Activated T-helper 9 cell treated with anti-CD3 and anti-CD28 coated beads, Interleukin-2, amount 50 U/mL, for 16 hours (primary cell): Measurements from ENCODE around the gene PRRX1.

Source experiments
- DNase-seq: peaks from one replicate; pipeline ENCODE4 v3.0.0-alpha.2; 2020; ENCODE audit warnings: low read depth

Gene PRRX1

DNA sequence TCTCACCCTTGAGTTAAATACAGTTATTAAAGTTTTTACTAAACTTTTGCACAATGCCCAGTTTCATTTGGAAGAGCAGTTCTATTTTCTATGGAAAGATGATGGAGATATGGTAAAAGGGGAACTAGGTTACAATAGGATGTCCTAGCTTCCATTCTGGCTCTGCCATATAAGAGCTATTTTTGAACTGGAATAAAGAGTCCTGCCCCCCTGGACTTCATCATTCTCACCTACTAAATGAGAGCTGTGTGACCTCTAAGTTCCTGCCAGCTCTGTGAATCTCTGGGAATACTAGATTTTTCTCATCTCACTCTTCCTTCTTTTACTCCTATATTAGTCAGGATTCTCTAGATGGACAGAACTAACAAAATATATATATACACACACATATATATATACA, 106.3 kb downstream of the PRRX1 start:
- DNase-seq, result no peak

DNA sequence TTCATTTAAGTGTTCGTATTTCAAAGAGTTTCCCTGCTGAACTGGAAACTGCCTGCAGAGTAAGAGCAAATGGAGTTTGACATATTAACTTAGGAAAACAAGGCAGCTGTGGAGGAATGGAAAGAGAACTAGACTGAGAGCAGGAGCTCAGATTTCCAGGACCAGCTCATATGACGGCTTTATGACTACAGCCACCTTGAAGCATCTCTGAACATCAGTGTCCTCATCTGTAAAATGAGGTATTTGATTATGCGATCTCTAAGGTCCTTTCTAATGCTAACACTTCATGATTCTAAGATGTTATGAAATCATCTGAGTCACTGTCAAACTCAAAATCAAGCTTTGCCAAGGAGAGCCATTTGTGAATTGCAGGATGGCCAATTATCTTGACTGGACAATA, 112.3 kb downstream of the PRRX1 start:
- DNase-seq, result no peak

DNA sequence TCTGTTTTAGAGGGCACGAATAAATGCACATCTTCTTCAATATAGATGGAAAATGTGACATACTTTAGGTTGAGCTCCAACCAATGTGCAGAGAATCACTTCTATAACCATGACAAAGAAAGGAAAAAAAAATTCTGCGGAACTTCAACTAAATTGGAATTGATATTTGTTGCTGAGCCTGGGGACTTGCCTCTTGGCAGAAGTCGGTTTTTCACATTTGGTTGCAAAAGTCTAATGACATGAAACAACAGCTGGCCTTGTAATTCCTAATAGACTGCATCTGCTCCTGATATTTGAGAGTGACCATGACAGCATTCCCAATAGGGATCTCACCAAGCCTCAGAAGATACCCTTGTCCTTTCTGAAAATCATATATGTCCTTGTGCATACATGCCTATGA, 112.8 kb downstream of the PRRX1 start:
- DNase-seq, result no peak
